Cardiac muscle cell (in vitro differentiated cells and primary cell): Measurements from ENCODE around the gene RARA. TPM values are rescaled to one million over a fixed set of nuclear protein-coding genes. Genes with fewer than 3 reads are reported as not detected.
A peak's percentile ranks its signal among the peaks of the same experiment; 100 is the strongest.

Source experiments
- DNase-seq, 2 donors: peaks; one replicate each; pipeline versions ENCODE4 v3.0.0 to v3.0.0-alpha.2; 2010 to 2017; ENCODE audit warnings: low read depth in 1 of 2, low spot score in 1 of 2
- H3K27ac ChIP-seq: fragments of 200-600 bp; sonication (generic); 2 replicates; pipeline ENCODE4 v1.5.1; 2016
- H3K27me3 ChIP-seq: fragments of 200-600 bp; sonication (generic); 2 replicates; pipeline ENCODE4 v1.6.0; 2016; ENCODE audit warnings: control low read depth
- H3K36me3 ChIP-seq: fragments of 200-600 bp; sonication (generic); 2 replicates; pipeline ENCODE4 v1.5.1; 2016; ENCODE audit warnings: control low read depth
- H3K4me1 ChIP-seq: fragments of 200-600 bp; sonication (generic); 2 replicates; pipeline ENCODE4 v1.8.1; 2017; ENCODE audit warnings: low read depth, mild to moderate bottlenecking, mixed run types
- H3K4me3 ChIP-seq: fragments of 200-600 bp; sonication (generic); 2 replicates; pipeline ENCODE4 v1.5.1; 2016; ENCODE audit warnings: mild to moderate bottlenecking
- H3K9me3 ChIP-seq: fragments of 200-600 bp; sonication (generic); 2 replicates; pipeline ENCODE4 v1.5.1; 2017; ENCODE audit warnings: low read depth, mild to moderate bottlenecking, control low read depth
- CTCF ChIP-seq: IDR thresholded peaks from 2 replicates; pipeline ENCODE4 v1.5.1; 2012; ENCODE audit warnings: low read depth, mild to moderate bottlenecking, low read length
- polyA plus RNA-seq: library from polyadenylated mRNA; unstranded; fragments of >200 nt; fragmentation: Nextera tagmentation; extraction: Ambion mirVana; gene quantifications from 2 replicates; pipeline ENCODE4 v1.2.1, GENCODE V29; 2016
- total RNA-seq: library from RNA; depleted of rRNA; stranded (reverse); fragments of >200 nt; gene quantifications from 2 replicates; pipeline ENCODE4 v1.2.3, GENCODE V29; 2016

The RARA gene
- total and polyA plus RNA-seq, 2 experiments from 2014 or later: 33.2 to 61.3 TPM

- no peak for TF ChIP-seq CTCF
- H3K4me3 ChIP-seq: no peak overlapping the region
- H3K27me3 ChIP-seq: no peaks in the 10 kb centered on the region
- peaks cover 52% of the 10 kb centered on the region for H3K4me1 ChIP-seq
- no peak for DNase-seq
- H3K36me3 ChIP-seq: peaks cover 10% of the 10 kb centered on the region
- H3K9me3 ChIP-seq: no peaks in the 10 kb centered on the region
- no peak overlapping the region for H3K27ac ChIP-seq
Observed at GRCh38 chr17:40349477-40349894, 40.5 kb downstream of the RARA start.

- no peak for TF ChIP-seq CTCF
Observed at GRCh38 chr17:40349895-40350688, 41.1 kb downstream of the RARA start.

GRCh38 chr17:40350689-40351358, 41.8 kb downstream of the RARA start:
- Histone ChIP-seq H3K27ac (peak overlapping the region; percentile 43), H3K4me3 (no peak overlapping the region), H3K27me3 (no peaks in the 10 kb centered on the region), H3K4me1 (peaks cover 41% of the 10 kb centered on the region), H3K36me3 (peaks cover 10% of the 10 kb centered on the region), H3K9me3 (no peaks in the 10 kb centered on the region)
- DNase-seq: no peak
- no peak for TF ChIP-seq CTCF

More at GRCh38 chr17:40349895-40350688, 41.1 kb downstream of the RARA start:
- Histone ChIP-seq H3K9me3 (no peaks in the 10 kb centered on the region), H3K36me3 (peaks cover 10% of the 10 kb centered on the region), H3K4me1 (peaks cover 48% of the 10 kb centered on the region), H3K4me3 (no peak overlapping the region), H3K27me3 (no peaks in the 10 kb centered on the region), H3K27ac (peak overlapping the region; percentile 43)
- peak; percentile 31 to 63 for DNase-seq

GRCh38 chr17:40351359-40352236, 42.6 kb downstream of the RARA start:
- no peaks in the 10 kb centered on the region for H3K9me3 ChIP-seq
- DNase-seq: no peak
- H3K27me3 ChIP-seq: no peaks in the 10 kb centered on the region
- no peak for TF ChIP-seq CTCF
- no peak overlapping the region for H3K4me3 ChIP-seq
- H3K27ac ChIP-seq: peak overlapping the region; percentile 43
- H3K36me3 ChIP-seq: peaks cover 12% of the 10 kb centered on the region
- peaks cover 33% of the 10 kb centered on the region for H3K4me1 ChIP-seq

GRCh38 chr17:40352237-40352778, 43.3 kb downstream of the RARA start:
- H3K27me3 ChIP-seq: no peaks in the 10 kb centered on the region
- peaks cover 12% of the 10 kb centered on the region for H3K36me3 ChIP-seq
- peaks cover 26% of the 10 kb centered on the region for H3K4me1 ChIP-seq
- no peaks in the 10 kb centered on the region for H3K9me3 ChIP-seq
- TF ChIP-seq CTCF: no peak
- no peak for DNase-seq
- no peak overlapping the region for H3K4me3 ChIP-seq
- no peak overlapping the region for H3K27ac ChIP-seq
